ENCODE results near the gene CELSR1. TPM values are rescaled to one million over a fixed set of nuclear protein-coding genes. Genes with fewer than 3 reads are reported as not detected.

CELSR1 gene
- total RNA-seq, 1 experiment from 2014 or later: 19.6 TPM

DNA sequence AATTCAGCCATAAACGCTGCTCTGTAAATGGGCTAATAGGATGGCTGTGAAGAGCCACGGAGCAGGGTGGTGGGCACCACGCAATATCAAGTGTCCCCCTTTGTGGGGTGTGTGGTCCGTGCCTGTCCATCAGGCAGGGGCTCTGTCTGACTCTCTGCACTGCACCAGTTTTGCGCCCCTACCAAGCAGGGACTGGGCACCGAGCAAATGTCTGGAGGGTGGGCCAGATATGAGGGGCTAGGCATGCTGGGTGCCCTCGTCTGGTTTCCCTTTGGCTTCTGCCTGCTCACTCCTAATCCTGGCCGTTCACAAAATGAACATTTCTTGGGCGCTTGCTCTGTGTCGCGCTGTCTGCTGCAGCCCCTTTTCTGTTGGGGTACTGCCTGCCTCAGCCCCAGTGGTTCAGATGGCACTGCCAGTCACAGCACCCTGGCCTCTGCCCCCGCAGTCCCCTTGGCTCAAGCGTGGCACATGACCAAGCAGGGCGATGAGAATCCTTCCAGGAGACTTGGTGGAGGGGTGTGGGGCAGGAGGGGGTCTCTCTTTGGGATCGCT lies 37.1 kb upstream of the CELSR1 start:
- peak; percentile 3; the same call in 1 of the 2 replicates for ATAC-seq
- Histone ChIP-seq H3K79me2 (ENCODE audit: insufficient read depth, low read length) (peaks cover 18% of the 10 kb centered on the region; the same call in 1 of the 2 replicates), H3K9me2 (ENCODE audit: insufficient read depth) (no peaks in the 10 kb centered on the region), H3K36me3 (ENCODE audit: control insufficient read depth in 1 of 2, insufficient read depth in 2 of 2, low read length in 2 of 2) (no peaks in the 10 kb centered on the region), H3K27me3 (ENCODE audit: insufficient read depth, low read length) (no peaks in the 10 kb centered on the region), H2AFZ (ENCODE audit: low read depth, low read length, poor library complexity, severe bottlenecking) (no peak overlapping the region), H3K4me1 (ENCODE audit: control insufficient read depth in 1 of 2, insufficient read depth in 2 of 2, low read length in 2 of 2) (peaks cover 34 to 41% of the 10 kb centered on the region in 2 experiments), H3K9ac (ENCODE audit: low read length) (peak overlapping the region; percentile 47), H4K20me1 (ENCODE audit: insufficient read depth) (no peaks in the 10 kb centered on the region), H3K4me3 (replicated peaks in 1 of 2; ENCODE audit: low read depth in 1 of 2, low read length in 2 of 2) (0 out of 4 replicates have a peak overlapping the region, but pooled peaks of 1 of the 2 experiments have one; percentile 24), H3K27ac (ENCODE audit: low read depth, low read length) (peak overlapping the region; percentile 65; the same call in 1 of the 2 replicates), H3K9me3 (ENCODE audit: control insufficient read depth in 1 of 2, insufficient read depth in 1 of 2, low read depth in 1 of 2, low read length in 2 of 2) (no peaks in the 10 kb centered on the region; a peak in 1 of 4 replicates), H3K4me2 (ENCODE audit: low read length) (peak overlapping the region; percentile 75)
- POLR2A ChIA-PET: interaction anchor here (0.8 kb wide), 1 partner anchor 11 kb away, joined by 3 read pairs; no protein-coding TSS in a partner anchor
- no TSS peak for BruUV-seq (replicated peaks)
- intact Hi-C loops (cut with micrococcal nuclease): no loop called here
- CTCF ChIA-PET: interaction anchor here (2.1 kb wide), 1 partner anchor 11 kb away, joined by 13 read pairs; no protein-coding TSS in a partner anchor
- TF ChIP-seq SP1 (IDR thresholded peaks at IDR 0.05; ENCODE audit: low read depth): no peak
- TF ChIP-seq EZH2phosphoT487 (IDR thresholded peaks at IDR 0.05; ENCODE audit: borderline replicate concordance): no peak
- TF ChIP-seq SIN3A (IDR thresholded peaks at IDR 0.05; ENCODE audit: low read depth): no peak
- TF ChIP-seq FOSL1 (IDR thresholded peaks at IDR 0.05; ENCODE audit: low read depth): no peak
- RAD21 ChIA-PET (ENCODE audit: low non-redundant PET in 1 of 2, low total read pairs in 2 of 2, uncharacterized antibody in 2 of 2, unreplicated experiment in 2 of 2): no interaction called here
- no peak for DNase-seq (ENCODE audit: low read depth, low spot score)

DNA sequence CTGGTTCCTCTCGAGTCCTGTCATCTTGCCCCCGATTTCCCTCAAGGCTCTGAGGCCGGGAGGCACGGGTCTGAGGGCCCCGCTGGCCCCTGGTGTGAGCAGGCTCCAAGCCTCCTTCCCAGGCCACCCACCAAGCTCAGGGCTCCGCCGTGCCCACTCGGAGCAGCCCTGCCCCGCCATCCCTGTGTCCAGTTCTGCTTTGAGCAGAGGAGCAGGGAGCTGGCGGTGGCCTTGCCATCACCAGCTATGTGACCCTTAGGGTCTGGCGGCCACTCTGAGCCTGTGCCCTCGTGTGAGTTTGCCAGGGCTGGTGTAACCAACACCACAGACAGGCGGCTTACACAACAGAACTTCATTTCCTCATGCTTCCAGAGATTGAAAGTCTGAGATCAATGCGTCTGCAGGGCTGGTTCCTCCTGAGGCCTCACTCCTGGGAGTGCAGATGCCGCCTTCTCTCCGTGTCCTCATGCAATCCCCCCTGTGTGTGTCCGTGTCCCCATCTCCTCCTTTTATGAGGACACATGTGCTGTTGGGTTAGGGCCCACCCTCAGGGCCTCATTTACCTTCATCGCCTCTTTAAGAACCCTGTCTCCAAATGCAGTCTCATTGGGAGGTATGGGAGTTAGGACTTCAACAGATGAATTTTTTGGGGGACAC lies 36.5 kb upstream of the CELSR1 start:
- intact Hi-C loops (cut with micrococcal nuclease): no loop called here
- H3K4me2 ChIP-seq (ENCODE audit: low read length): no peak overlapping the region

More for the DNA sequence above, 36.5 kb upstream of the CELSR1 start:
- Histone ChIP-seq H3K4me3 (replicated peaks in 1 of 2; ENCODE audit: low read depth in 1 of 2, low read length in 2 of 2) (no peak overlapping the region), H3K36me3 (ENCODE audit: control insufficient read depth in 1 of 2, insufficient read depth in 2 of 2, low read length in 2 of 2) (no peaks in the 10 kb centered on the region), H3K9me2 (ENCODE audit: insufficient read depth) (no peaks in the 10 kb centered on the region), H2AFZ (ENCODE audit: low read depth, low read length, poor library complexity, severe bottlenecking) (no peak overlapping the region), H3K27me3 (ENCODE audit: insufficient read depth, low read length) (no peaks in the 10 kb centered on the region), H3K27ac (ENCODE audit: low read depth, low read length) (no peak overlapping the region), H3K79me2 (ENCODE audit: insufficient read depth, low read length) (peaks cover 14% of the 10 kb centered on the region; the same call in 1 of the 2 replicates), H4K20me1 (ENCODE audit: insufficient read depth) (no peaks in the 10 kb centered on the region), H3K4me1 (ENCODE audit: control insufficient read depth in 1 of 2, insufficient read depth in 2 of 2, low read length in 2 of 2) (peaks cover 32 to 38% of the 10 kb centered on the region in 2 experiments), H3K9me3 (ENCODE audit: control insufficient read depth in 1 of 2, insufficient read depth in 1 of 2, low read depth in 1 of 2, low read length in 2 of 2) (no peaks in the 10 kb centered on the region; a peak in 1 of 4 replicates), H3K9ac (ENCODE audit: low read length) (no peak overlapping the region)
- CTCF ChIA-PET: no interaction called here
- no TSS peak for BruUV-seq (replicated peaks)
- RAD21 ChIA-PET (ENCODE audit: low non-redundant PET in 1 of 2, low total read pairs in 2 of 2, uncharacterized antibody in 2 of 2, unreplicated experiment in 2 of 2): no interaction called here
- ATAC-seq (no peak), DNase-seq (ENCODE audit: low read depth, low spot score) (no peak)
- TF ChIP-seq CEBPB (IDR thresholded peaks at IDR 0.05; ENCODE audit: low read depth) (no peak), TCF7L2 (IDR thresholded peaks at IDR 0.05; ENCODE audit: borderline replicate concordance, extremely low read depth, insufficient read depth, insufficient read length) (no peak), ZNF274 (IDR thresholded peaks at IDR 0.05; ENCODE audit: low read depth, low read length) (no peak), POLR2A (IDR thresholded peaks at IDR 0.05; ENCODE audit: borderline replicate concordance, extremely low read depth, insufficient read depth, insufficient read length) (no peak), ELF1 (IDR thresholded peaks at IDR 0.05; ENCODE audit: borderline replicate concordance, low read depth) (no peak), SP1 (IDR thresholded peaks at IDR 0.05; ENCODE audit: low read depth) (no peak), SIN3A (IDR thresholded peaks at IDR 0.05; ENCODE audit: low read depth) (no peak), EZH2phosphoT487 (IDR thresholded peaks at IDR 0.05; ENCODE audit: borderline replicate concordance) (no peak), CBX3 (IDR thresholded peaks at IDR 0.05; ENCODE audit: low read depth) (no peak)
- TF ChIP-seq, protein P1, sequence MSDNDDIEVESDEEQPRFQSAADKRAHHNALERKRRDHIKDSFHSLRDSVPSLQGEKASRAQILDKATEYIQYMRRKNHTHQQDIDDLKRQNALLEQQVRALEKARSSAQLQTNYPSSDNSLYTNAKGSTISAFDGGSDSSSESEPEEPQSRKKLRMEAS (IDR thresholded peaks at IDR 0.05): no peak
- TF ChIP-seq, protein P2, sequence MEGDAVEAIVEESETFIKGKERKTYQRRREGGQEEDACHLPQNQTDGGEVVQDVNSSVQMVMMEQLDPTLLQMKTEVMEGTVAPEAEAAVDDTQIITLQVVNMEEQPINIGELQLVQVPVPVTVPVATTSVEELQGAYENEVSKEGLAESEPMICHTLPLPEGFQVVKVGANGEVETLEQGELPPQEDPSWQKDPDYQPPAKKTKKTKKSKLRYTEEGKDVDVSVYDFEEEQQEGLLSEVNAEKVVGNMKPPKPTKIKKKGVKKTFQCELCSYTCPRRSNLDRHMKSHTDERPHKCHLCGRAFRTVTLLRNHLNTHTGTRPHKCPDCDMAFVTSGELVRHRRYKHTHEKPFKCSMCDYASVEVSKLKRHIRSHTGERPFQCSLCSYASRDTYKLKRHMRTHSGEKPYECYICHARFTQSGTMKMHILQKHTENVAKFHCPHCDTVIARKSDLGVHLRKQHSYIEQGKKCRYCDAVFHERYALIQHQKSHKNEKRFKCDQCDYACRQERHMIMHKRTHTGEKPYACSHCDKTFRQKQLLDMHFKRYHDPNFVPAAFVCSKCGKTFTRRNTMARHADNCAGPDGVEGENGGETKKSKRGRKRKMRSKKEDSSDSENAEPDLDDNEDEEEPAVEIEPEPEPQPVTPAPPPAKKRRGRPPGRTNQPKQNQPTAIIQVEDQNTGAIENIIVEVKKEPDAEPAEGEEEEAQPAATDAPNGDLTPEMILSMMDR (IDR thresholded peaks at IDR 0.05 in 2 of 3, conservative IDR thresholded peaks at IDR 0.05 in 1 of 3; ENCODE audit: borderline replicate concordance in 1 of 3, insufficient read depth in 1 of 3, low read depth in 2 of 3, low read length in 2 of 3): no peak
- POLR2A ChIA-PET: no interaction called here
